Measurements from ENCODE around the gene HSPG2. TPM values are rescaled to one million over a fixed set of nuclear protein-coding genes. Genes with fewer than 3 reads are reported as not detected.

HSPG2 gene
- total and polyA plus RNA-seq, 10 of the 15 experiments (the other 5 are each of a cell fraction or from before 2014, with no cell fraction given): 0.30 to 3.4 (median 0.73) TPM; not detected in 2

- FAIRE-seq (no peak), ATAC-seq (no peak), DNase-seq (ENCODE audit: low read depth, low spot score) (no peak)
- no peaks in the 10 kb centered on the region for H3K36me3 ChIP-seq (ENCODE audit: control insufficient read depth in 2 of 2, insufficient read depth in 2 of 2, low read length in 1 of 2)
- intact Hi-C loops (cut with micrococcal nuclease; ENCODE audit: unreplicated experiment) (no loop called here), in situ Hi-C loops (cut with MboI) (no loop called here)
- H3K4me2 ChIP-seq (ENCODE audit: control insufficient read depth, insufficient read depth): no peak overlapping the region
- no TSS peak for BruUV-seq (replicated peaks)
- ChIA-PET RAD21 (ENCODE audit: unreplicated experiment) (no interaction called here), SMC1A (ENCODE audit: uncharacterized antibody, unreplicated experiment) (no interaction called here), CTCF (interaction anchor here (1.6 kb wide), 1 partner anchor 17 kb away, joined by 6 read pairs; no protein-coding TSS in a partner anchor), POLR2A (no interaction called here)
- H2AFZ ChIP-seq (ENCODE audit: control insufficient read depth, low read depth, low read length): no peak overlapping the region
- no peak overlapping the region for H3K4me3 ChIP-seq
- 56% methylated on average over 10 of the region's 10 CpGs for WGBS (ENCODE audit: insufficient coverage, insufficient replicate concordance, low lambda C conversion rate, missing lambda C conversion rate)
- no peak overlapping the region for H3K9ac ChIP-seq (ENCODE audit: control insufficient read depth, insufficient read depth, low read length)
- H3K27ac ChIP-seq (ENCODE audit: control insufficient read depth, insufficient read depth): no peak overlapping the region
- no peaks in the 10 kb centered on the region for H3K4me1 ChIP-seq (ENCODE audit: control insufficient read depth, insufficient read depth, low read length)
- H3K79me2 ChIP-seq (ENCODE audit: control insufficient read depth, insufficient read depth, low read length): no peaks in the 10 kb centered on the region
- TF ChIP-seq EGR1 (IDR thresholded peaks at IDR 0.05; ENCODE audit: borderline replicate concordance in 1 of 2, low read depth in 2 of 2, low read length in 2 of 2) (no peak), FOXM1 (IDR thresholded peaks at IDR 0.05; ENCODE audit: low read depth, low read length) (no peak), SMARCA5 (IDR thresholded peaks at IDR 0.05) (no peak)
- H3K27me3 ChIP-seq (replicated peaks in 1 of 2; ENCODE audit: control insufficient read depth in 2 of 2, insufficient read depth in 2 of 2, low read length in 1 of 2): peaks cover 0 to 3% of the 10 kb centered on the region in 2 experiments; a peak in 1 of 4 replicates
- H4K20me1 ChIP-seq (ENCODE audit: control insufficient read depth, insufficient read depth): no peaks in the 10 kb centered on the region
- no peaks in the 10 kb centered on the region for H3K9me3 ChIP-seq (replicated peaks; ENCODE audit: control insufficient read depth, insufficient read depth, low read length)
These were observed 5.4 kb upstream of the HSPG2 start for GRCh38 chr1:21942464-21942863.

- H3K36me3 ChIP-seq (ENCODE audit: control insufficient read depth in 2 of 2, insufficient read depth in 2 of 2, low read length in 1 of 2): no peaks in the 10 kb centered on the region
- H3K4me1 ChIP-seq (ENCODE audit: control insufficient read depth, insufficient read depth, low read length): no peaks in the 10 kb centered on the region; the same call in 1 of the 2 replicates
- no peaks in the 10 kb centered on the region for H3K79me2 ChIP-seq (ENCODE audit: control insufficient read depth, insufficient read depth, low read length)
- no peaks in the 10 kb centered on the region for H3K9me3 ChIP-seq (replicated peaks; ENCODE audit: control insufficient read depth, insufficient read depth, low read length)
- no TSS peak for BruUV-seq (replicated peaks)
- no peak overlapping the region for H3K27ac ChIP-seq (ENCODE audit: control insufficient read depth, insufficient read depth)
- no peak overlapping the region for H3K4me2 ChIP-seq (ENCODE audit: control insufficient read depth, insufficient read depth)
- no peak for FAIRE-seq
- ATAC-seq: no peak
- RAD21 ChIA-PET (ENCODE audit: unreplicated experiment): no interaction called here
- SMC1A ChIA-PET (ENCODE audit: uncharacterized antibody, unreplicated experiment): no interaction called here
- CTCF ChIA-PET: no interaction called here
- peaks cover 2% of the 10 kb centered on the region; the same call in 1 of the 2 replicates for H4K20me1 ChIP-seq (ENCODE audit: control insufficient read depth, insufficient read depth)
- in situ Hi-C loops (cut with MboI): no loop called here
- no peak overlapping the region for H3K4me3 ChIP-seq
- no peak overlapping the region for H2AFZ ChIP-seq (ENCODE audit: control insufficient read depth, low read depth, low read length)
- intact Hi-C loops (cut with micrococcal nuclease; ENCODE audit: unreplicated experiment): no loop called here
- DNase-seq (ENCODE audit: low read depth, low spot score): no peak
- H3K27me3 ChIP-seq (replicated peaks in 1 of 2; ENCODE audit: control insufficient read depth in 2 of 2, insufficient read depth in 2 of 2, low read length in 1 of 2): peaks cover 2 to 3% of the 10 kb centered on the region in 2 experiments; a peak in 3 of 4 replicates
- POLR2A ChIA-PET: no interaction called here
- WGBS (ENCODE audit: insufficient coverage, insufficient replicate concordance, low lambda C conversion rate, missing lambda C conversion rate): 44% methylated on average over 5 of the region's 5 CpGs
- H3K9ac ChIP-seq (ENCODE audit: control insufficient read depth, insufficient read depth, low read length): no peak overlapping the region
- TF ChIP-seq CREB1 (IDR thresholded peaks at IDR 0.05; ENCODE audit: low read depth) (no peak), IKZF1 (conservative IDR thresholded peaks at IDR 0.05) (no peak), SMAD5 (IDR thresholded peaks at IDR 0.05; ENCODE audit: low read depth) (no peak), PKNOX1 (IDR thresholded peaks at IDR 0.05) (no peak), E2F8 (IDR thresholded peaks at IDR 0.05; ENCODE audit: low read depth, partially characterized antibody) (no peak), CHD1 (IDR thresholded peaks at IDR 0.05; ENCODE audit: low read depth, low read length) (no peak), LARP7 (IDR thresholded peaks at IDR 0.05) (no peak), HCFC1 (IDR thresholded peaks at IDR 0.05; ENCODE audit: low read length) (no peak), TBL1XR1 (IDR thresholded peaks at IDR 0.05; ENCODE audit: low read depth, low read length) (no peak), ZNF207 (IDR thresholded peaks at IDR 0.05; ENCODE audit: borderline replicate concordance) (no peak), EED (IDR thresholded peaks at IDR 0.05; ENCODE audit: low read depth) (no peak), SUPT20H (IDR thresholded peaks at IDR 0.05; ENCODE audit: borderline replicate concordance, control insufficient read depth, low read depth, low read length) (no peak), NFIC (IDR thresholded peaks at IDR 0.05; ENCODE audit: low read depth, low read length) (no peak), ZSCAN29 (IDR thresholded peaks at IDR 0.05) (no peak)
These were observed 4.3 kb upstream of the HSPG2 start for GRCh38 chr1:21941370-21941769.

Data from GM12878 (cell line).